Stimulated activated naive CD8-positive, alpha-beta T cell treated with anti-CD3 and anti-CD28 coated beads, Interleukin-15, amount 100 ng/mL, for 72 hours (primary cell): ENCODE results near the gene MEIS1.

Experiments
- ATAC-seq: fragments of 150-1000 bp; cut with Tn5 transposase; 2 replicates; pipeline ENCODE4 v1.10.0; 2021; ENCODE audit warnings: mild to moderate bottlenecking, moderate library complexity
- DNase-seq, 2 donors: peaks; one replicate each; pipeline ENCODE4 v3.0.0; 2021 to 2022
- H3K27ac Mint-ChIP-seq, 2 donors: one replicate each; pipeline ENCODE4 v1.8.0; 2022; ENCODE audit warnings: mild to moderate bottlenecking in 2 of 2, mixed read lengths in 2 of 2, moderate library complexity in 2 of 2
- H3K27me3 Mint-ChIP-seq: one replicate; pipeline ENCODE4 v1.8.0; 2022; ENCODE audit warnings: mixed read lengths
- H3K4me1 Mint-ChIP-seq: one replicate; pipeline ENCODE4 v1.8.0; 2022; ENCODE audit warnings: mild to moderate bottlenecking, mixed read lengths
- H3K4me3 Mint-ChIP-seq, 2 donors: one replicate each; pipeline ENCODE4 v1.8.0; 2022; ENCODE audit warnings: mild to moderate bottlenecking in 2 of 2, mixed read lengths in 2 of 2, moderate library complexity in 1 of 2
- H3K9me3 Mint-ChIP-seq, 2 donors: one replicate each; pipeline ENCODE4 v1.8.0; 2022; ENCODE audit warnings: mixed read lengths in 2 of 2

Gene MEIS1

GRCh38 chr2:66448136-66448991 lies 13.4 kb downstream of the MEIS1 start:
- Mint-ChIP-seq H3K27ac (no peak overlapping the region), H3K27me3 (peaks cover 48% of the 10 kb centered on the region), H3K9me3 (no peaks in the 10 kb centered on the region), H3K4me1 (no peaks in the 10 kb centered on the region), H3K4me3 (no peak overlapping the region)
- DNase-seq: no peak
- no peak for ATAC-seq

DNA sequence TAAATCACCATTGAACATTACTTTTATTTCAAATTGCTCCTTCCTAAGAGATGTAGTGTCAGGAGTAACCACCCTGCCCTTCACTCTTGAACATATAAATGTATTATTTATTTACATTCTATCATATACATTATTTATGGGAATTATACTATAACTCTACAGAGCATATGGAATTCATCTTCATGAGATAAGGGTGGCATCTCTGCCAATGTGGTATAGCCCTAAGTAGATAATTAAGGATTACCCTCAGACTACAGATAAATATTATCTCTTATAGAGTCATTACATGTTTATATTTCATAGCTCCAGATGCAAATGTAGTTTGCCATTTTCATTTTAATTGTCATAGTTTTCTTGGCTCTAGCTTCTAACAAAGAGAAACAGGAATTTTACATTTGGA lies 17.3 kb downstream of the MEIS1 start:
- Mint-ChIP-seq H3K4me3 (no peak overlapping the region), H3K27me3 (peaks cover 10% of the 10 kb centered on the region), H3K4me1 (no peaks in the 10 kb centered on the region), H3K27ac (no peak overlapping the region), H3K9me3 (no peaks in the 10 kb centered on the region)
- DNase-seq: no peak
- no peak for ATAC-seq

- H3K4me1 Mint-ChIP-seq: no peaks in the 10 kb centered on the region
- peaks cover 3% of the 10 kb centered on the region for H3K27me3 Mint-ChIP-seq
- no peak for DNase-seq
- H3K27ac Mint-ChIP-seq: no peak overlapping the region
- no peaks in the 10 kb centered on the region for H3K9me3 Mint-ChIP-seq
- no peak overlapping the region for H3K4me3 Mint-ChIP-seq
- no peak for ATAC-seq
Measured at GRCh38 chr2:66452917-66453316, 18.0 kb downstream of the MEIS1 start.

GRCh38 chr2:66455490-66455889 lies 20.6 kb downstream of the MEIS1 start:
- H3K27me3 Mint-ChIP-seq: no peaks in the 10 kb centered on the region
- DNase-seq (no peak), ATAC-seq (no peak)
- no peaks in the 10 kb centered on the region for H3K4me1 Mint-ChIP-seq
- H3K4me3 Mint-ChIP-seq: no peak overlapping the region
- H3K27ac Mint-ChIP-seq: no peak overlapping the region
- no peaks in the 10 kb centered on the region for H3K9me3 Mint-ChIP-seq

DNA sequence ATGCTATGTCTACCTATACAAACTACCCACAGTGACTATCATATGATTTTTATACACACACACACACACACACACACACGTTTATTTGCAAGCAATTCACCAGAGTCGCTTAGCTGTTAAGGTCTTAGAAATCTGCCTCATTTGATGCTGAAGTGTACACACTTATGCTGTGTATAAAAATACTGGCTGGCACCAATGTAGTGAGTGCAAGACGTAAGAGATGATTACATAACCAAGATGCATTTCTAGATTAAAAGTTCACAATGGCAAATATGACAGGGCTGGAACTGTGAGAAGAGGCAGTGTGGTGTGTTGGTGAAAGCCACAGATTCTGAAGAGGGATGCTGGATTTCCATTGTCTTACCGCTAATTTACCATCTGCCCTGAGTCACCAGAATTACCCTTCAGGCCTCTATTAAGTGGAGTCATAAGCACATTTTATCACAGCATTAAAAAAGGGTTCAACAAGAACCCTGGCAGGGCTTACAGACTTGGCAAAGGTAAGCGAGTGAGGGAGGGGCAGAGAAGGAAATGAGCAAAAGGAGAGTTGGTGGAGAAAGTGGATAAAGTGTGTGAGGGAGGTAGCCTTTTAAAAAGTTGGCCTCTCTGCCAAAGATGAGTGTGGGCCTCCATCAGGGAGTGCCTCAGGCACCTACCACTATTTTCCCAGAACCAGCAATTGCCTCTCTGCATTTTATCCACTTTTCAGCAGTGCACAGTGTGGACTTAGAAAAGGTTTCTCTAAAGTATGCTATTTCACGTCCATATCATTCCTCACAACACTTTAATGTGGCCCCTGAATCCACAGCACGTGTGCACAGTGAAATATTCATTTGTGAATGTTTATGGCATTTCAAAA lies 21.5 kb downstream of the MEIS1 start:
- no peak overlapping the region for H3K4me3 Mint-ChIP-seq
- DNase-seq (no peak), ATAC-seq (no peak)
- H3K4me1 Mint-ChIP-seq: no peaks in the 10 kb centered on the region
- no peaks in the 10 kb centered on the region for H3K9me3 Mint-ChIP-seq
- no peak overlapping the region for H3K27ac Mint-ChIP-seq
- no peaks in the 10 kb centered on the region for H3K27me3 Mint-ChIP-seq

GRCh38 chr2:66457545-66457944 lies 22.6 kb downstream of the MEIS1 start:
- Mint-ChIP-seq H3K4me1 (no peaks in the 10 kb centered on the region), H3K9me3 (no peaks in the 10 kb centered on the region), H3K27ac (no peak overlapping the region), H3K27me3 (no peaks in the 10 kb centered on the region), H3K4me3 (no peak overlapping the region)
- DNase-seq (no peak), ATAC-seq (no peak)

DNA sequence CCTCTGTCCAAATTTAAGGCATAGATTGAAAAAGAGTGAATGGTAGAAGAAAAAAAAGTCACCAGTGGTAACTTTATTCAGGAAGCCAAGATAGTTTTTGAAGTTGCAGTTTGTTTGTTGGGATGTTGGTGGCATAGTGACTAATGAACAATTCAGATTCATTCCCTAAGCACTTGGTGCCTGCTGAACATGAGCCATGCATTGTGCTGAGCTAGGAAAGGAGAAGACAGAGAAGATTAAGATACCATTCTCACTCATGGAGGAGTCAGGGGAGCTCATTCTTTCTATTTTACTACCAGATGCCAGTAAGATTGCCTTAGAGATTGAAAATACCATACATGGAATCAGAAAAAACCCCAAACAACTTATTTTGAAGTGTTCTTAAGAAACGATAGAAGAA lies 25.1 kb downstream of the MEIS1 start:
- Mint-ChIP-seq H3K27ac (no peak overlapping the region), H3K4me1 (no peaks in the 10 kb centered on the region), H3K4me3 (no peak overlapping the region), H3K9me3 (no peaks in the 10 kb centered on the region), H3K27me3 (no peaks in the 10 kb centered on the region)
- DNase-seq (no peak), ATAC-seq (no peak)

DNA sequence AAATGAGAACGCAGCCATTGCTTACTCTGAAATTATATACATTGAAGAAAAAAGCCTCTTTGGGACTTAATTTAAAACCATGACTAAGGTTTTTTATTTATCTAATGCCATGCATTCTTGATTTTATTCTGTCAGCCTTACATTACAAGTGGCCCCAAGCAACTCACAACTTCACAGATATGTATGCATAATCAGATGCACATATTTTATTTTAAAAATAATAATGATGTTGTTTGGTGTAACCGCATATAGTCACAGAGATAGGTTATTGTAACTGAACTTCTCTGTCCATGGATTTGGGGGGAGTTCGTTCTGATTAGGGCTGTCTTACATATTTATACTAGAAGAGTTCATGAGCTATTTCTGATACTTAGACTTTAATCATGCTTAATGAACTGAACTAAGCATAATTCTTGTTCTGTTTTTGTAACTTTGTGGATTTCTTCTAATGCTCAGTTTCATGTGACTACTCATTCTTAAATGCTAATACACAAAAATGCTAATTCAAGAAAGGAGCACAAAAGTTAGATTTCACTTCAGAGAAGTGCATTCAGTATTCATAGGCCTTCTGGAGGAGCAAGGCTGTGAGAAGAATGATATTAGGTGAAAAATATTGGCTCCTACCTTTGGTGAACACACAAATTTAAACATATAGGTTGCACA lies 26.2 kb downstream of the MEIS1 start:
- Mint-ChIP-seq H3K27me3 (no peaks in the 10 kb centered on the region), H3K27ac (no peak overlapping the region), H3K9me3 (no peaks in the 10 kb centered on the region), H3K4me3 (no peak overlapping the region), H3K4me1 (no peaks in the 10 kb centered on the region)
- ATAC-seq (no peak), DNase-seq (no peak)

GRCh38 chr2:66461664-66462500 lies 27.0 kb downstream of the MEIS1 start:
- ATAC-seq: no peak
- H3K9me3 Mint-ChIP-seq: no peaks in the 10 kb centered on the region
- no peak overlapping the region for H3K4me3 Mint-ChIP-seq
- no peaks in the 10 kb centered on the region for H3K27me3 Mint-ChIP-seq
- no peaks in the 10 kb centered on the region for H3K4me1 Mint-ChIP-seq
- H3K27ac Mint-ChIP-seq: no peak overlapping the region
- DNase-seq: no peak

DNA sequence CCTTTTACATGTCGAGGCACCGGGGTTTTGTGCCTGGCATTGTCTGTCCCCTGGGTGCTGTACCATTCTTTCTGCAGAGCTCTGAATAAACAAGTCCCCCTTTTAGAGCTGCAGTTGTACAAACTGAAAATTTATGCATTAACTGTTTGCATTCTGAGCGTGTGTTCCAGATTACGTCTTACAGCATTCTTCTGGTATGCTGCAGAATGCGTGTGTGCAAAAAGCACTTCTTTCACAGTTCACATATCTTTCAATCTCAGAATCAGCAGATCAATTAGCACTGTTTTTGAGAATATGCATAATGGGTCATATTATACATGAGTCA lies 27.5 kb downstream of the MEIS1 start:
- ATAC-seq (no peak), DNase-seq (no peak)
- Mint-ChIP-seq H3K9me3 (no peaks in the 10 kb centered on the region), H3K4me3 (no peak overlapping the region), H3K27ac (no peak overlapping the region), H3K4me1 (no peaks in the 10 kb centered on the region), H3K27me3 (no peaks in the 10 kb centered on the region)

GRCh38 chr2:66463206-66463755 lies 28.4 kb downstream of the MEIS1 start:
- no peak overlapping the region for H3K27ac Mint-ChIP-seq

DNA sequence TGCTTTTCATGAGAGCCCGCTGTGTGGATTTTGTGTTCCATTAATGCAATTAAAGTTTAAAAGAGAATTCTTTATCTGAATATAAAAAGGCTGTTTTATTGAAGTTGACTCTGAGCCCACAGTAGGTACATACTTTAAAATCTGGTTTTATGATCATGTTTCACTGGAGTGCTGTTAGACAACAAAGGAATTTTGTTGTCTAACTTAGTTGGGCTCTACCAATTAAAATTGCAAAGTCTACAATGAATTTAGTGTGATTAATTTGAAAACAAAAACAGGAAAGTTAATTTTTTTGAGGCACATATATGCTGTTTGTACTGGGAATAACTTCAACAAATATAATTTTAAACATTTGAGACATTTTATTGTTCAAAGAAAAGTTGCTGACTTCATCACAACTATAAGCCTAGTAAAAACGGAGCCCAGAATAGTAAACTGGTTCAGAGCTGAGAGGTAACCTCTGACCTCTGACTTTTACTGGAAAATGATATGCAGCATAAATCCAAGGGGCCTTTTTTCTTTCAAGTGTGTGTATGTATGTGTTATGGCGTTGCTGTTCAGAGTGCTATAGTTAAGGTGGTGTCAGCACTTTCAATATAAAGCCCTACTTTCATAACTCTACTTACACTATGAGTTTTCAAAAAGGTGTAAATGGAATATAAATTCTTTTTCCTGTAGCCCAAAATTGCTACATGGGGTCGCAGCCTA lies 30.2 kb downstream of the MEIS1 start:
- Mint-ChIP-seq H3K4me1 (no peaks in the 10 kb centered on the region), H3K9me3 (no peaks in the 10 kb centered on the region), H3K4me3 (no peak overlapping the region), H3K27me3 (no peaks in the 10 kb centered on the region), H3K27ac (no peak overlapping the region)
- ATAC-seq (no peak), DNase-seq (no peak)

More at GRCh38 chr2:66463206-66463755, 28.4 kb downstream of the MEIS1 start:
- DNase-seq (no peak), ATAC-seq (no peak)
- Mint-ChIP-seq H3K4me1 (no peaks in the 10 kb centered on the region), H3K4me3 (no peak overlapping the region), H3K9me3 (no peaks in the 10 kb centered on the region), H3K27me3 (no peaks in the 10 kb centered on the region)

GRCh38 chr2:66466433-66466832 lies 31.5 kb downstream of the MEIS1 start:
- no peak for ATAC-seq
- no peak for DNase-seq
- H3K4me3 Mint-ChIP-seq: no peak overlapping the region
- no peak overlapping the region for H3K27ac Mint-ChIP-seq
- no peaks in the 10 kb centered on the region for H3K9me3 Mint-ChIP-seq
- no peaks in the 10 kb centered on the region for H3K27me3 Mint-ChIP-seq
- no peaks in the 10 kb centered on the region for H3K4me1 Mint-ChIP-seq

- no peak for ATAC-seq
- Mint-ChIP-seq H3K27ac (no peak overlapping the region), H3K4me1 (no peaks in the 10 kb centered on the region), H3K27me3 (no peaks in the 10 kb centered on the region), H3K9me3 (no peaks in the 10 kb centered on the region), H3K4me3 (no peak overlapping the region)
- DNase-seq: no peak
Measured at GRCh38 chr2:66467718-66468117, 32.8 kb downstream of the MEIS1 start.
